Activated gamma-delta T cell treated with Interleukin-2 at 50 U/mL for 16 hours (primary cell): ENCODE data around the gene PDP2.

Experiments used
- DNase-seq: peaks from one replicate; pipeline ENCODE4 v3.0.0-alpha.2; 2020

Gene PDP2

DNA sequence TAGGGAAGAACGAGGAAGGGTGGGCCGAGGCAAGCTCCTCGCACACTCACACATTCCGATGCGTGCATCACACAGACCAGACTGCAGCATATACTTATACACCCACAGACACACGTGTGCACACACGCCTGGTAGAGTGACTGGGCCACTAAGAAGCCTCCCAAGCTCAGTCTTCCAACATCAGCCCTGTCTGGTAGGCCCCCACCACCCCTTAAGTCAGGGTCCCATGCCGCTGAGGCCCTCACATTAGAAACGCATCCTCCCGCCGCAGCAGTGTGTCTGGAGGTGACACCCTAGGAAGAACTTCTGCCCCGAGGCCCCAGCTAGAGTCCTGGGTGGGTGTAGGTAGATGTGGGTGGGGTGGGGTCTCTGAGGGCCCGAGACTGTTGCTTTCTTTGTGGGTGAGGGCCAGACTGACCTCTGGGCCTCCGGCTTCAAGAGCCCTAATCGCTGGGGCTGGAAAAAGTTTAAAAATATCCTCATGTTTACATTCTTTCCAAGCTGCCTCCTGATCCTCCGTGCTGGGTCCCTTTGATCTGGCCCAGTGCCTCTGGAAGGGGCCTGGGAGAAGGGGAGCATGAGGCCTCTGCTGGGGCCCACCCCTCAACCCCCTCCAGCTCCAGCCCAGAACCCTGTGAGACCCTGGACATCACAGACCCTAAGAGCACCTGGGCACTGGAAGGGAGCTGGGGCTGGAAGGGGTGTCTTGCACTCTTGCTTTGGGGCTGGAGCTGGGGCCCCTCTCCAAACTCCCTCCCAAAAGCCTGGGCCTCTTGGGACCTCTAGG, 24.7 kb downstream of the PDP2 start:
- no peak for DNase-seq

DNA sequence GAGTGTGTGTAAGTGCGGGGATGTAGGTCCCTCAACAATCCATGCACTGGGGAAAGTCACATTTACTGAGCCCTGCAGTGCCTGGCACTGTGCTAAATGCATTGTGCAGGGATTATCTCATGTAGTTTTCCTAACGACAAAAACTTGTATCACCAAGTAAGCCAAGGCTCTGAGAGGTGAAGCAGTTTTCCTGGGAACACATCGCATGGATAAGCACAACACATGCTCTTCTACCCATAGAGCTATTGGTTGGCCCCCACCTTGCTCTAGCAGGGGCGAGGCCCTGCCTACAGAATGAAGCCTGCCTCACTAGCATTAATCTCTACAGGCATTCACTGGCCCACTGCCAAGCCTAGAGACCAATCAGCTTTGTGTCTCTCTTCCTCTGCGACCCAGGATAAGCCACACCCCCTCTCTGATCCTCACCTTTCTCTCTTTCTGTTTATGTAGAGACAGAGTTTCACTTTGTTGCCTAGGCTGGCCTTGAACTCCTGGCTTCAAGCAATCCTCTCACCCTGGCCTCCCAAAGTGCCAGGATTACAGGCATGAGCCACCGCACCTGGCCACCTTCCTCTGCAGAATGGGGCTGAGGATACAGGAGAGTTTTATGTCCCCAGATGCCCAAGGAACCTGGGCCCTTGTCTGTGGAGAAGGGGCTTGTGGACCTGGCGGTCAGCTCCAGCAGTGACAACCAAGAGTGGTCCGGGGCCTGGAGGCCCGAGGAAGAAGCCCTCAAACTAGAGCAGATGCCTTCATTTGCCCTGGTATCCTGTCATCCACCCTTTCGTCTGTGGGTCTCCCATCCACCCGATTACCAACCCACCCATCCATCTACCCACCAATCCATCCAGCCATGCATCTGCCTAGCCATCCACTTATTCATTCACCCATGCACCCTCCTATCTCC, 25.6 kb downstream of the PDP2 start:
- DNase-seq = no peak

DNA sequence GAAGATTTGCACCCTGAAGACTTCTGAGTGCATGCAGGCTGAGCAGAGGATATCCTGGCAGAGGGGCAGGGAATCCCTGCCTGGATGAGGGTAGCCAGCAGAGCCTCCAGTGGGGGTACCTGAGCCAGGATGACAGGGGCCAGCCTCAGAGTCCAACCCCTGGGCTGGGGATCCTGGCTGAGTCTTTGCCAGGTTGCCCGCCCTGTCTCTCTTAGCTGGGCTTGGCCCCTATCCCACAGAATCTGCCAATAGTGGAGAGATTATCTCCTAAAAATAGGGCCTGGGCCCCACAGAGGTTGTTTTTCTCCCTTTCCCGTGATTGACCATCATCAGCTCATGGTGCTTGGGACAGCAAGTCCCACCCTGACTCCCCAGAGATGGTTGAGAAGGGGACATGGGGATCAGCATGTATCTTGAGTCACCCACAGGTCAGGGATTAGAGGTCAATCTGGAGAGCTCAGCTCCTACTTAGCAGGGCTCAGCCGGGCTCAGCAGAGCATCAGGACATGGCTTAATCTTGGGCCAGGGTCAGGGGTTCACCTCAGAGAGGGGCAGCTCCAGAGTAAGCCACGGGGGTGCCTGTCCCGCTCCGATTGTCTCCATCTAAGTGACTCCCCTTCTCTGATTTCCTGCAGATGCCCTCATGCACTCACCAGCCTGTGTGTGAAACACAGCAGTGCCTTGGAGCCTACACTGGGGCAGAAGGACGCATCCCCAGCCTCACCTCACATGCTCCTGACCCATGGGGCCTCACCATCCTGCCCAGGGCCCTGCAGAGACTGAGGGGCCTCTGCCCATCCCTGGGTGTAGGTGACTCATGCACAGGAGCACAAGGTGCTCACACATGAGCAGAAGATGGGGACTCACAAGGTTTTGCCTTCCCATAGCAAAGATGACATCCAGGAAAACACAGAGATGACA, 26.9 kb downstream of the PDP2 start:
- DNase-seq = no peak

DNA sequence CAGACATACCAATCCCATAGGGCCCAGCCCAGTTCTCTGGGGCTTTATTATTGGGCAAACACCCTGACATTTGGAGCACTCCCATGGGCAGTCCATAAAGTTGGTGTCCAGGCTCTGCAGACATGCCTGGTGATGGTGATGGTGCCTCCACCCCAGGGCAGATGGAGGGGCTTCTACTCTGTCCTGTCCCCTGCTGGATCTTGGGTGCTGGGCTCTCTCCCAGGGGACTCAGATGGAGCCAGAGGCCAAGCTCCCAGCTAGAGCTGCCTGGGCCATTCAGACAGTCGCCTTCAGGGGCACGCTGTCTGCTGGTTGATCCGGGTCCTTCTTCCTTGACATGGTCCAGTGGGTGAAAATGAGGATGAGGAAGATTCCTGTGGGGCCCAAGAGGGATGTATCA, 27.8 kb downstream of the PDP2 start:
- no peak for DNase-seq

DNA sequence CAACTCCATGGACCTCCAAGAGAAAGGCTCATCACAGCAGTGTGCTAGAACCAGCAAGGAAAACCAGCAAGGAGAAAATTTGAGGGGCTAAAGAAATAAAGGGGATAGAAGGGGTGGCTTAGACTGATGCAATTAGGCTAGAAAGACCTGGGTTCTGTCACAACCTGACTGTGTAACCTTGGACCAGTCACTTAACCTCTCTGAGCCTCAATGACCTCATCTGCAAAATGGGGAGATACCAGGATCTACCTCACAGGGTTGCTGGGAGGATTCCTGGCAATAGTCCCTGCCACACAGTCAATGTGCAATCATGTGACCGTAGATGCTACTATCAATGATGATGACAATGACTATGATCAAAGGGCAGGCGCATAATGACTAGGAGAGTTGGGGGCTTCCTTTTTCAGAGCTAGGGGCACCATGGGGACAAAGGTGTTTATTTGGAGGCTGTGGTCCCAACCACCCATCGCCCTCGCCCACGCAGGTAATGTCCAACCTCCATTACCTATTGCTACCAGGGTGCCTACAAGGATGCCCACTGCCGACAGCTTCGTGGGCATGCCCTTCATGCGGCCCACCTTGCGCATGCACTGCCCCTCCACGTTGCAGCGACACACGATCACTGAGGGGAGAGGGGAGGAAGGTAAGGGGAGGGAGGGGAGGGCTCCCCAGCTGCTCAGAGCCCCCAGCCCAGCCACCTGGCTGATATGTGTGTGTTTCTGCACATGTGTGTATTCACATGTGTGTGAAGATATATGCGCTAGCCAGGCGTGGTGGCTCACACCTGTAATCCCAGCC, 28.6 kb downstream of the PDP2 start:
- no peak for DNase-seq

DNA sequence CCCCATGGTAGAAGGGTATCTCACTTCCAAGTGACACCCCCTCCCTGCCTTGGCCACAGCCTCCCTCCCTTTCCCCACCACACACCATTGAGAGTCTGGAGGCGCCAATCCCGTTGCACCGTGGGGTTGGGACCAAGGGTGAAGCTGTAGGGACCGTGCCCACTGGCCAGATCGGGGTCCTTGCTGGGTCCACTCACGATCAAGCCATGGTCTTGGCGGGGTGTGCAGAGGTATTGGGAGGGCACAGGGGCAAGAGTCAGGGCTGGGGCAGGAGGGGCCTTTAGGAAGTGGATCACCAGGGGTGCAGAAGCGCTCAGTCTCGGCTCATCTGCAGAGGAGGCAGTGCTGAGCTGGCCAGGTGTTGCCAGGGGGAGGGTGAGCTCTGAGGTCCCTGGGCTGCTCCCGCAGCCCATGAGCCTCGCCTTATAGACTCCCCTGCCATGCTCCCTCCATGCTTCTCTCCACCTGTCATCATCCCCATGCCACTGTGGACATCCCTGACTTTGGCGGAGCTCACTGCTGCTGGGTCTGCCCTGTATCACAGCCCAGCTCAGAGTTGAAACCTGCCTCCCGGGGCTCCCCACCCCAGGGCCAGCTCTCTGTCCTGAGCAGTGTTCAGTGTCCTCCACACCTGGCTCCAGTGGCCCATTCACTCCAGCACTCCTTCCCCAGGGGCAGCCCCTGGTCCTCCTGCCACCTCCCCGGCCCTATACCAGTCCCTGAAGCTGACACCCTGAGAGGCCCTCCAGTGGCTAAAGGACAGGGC, 30.0 kb downstream of the PDP2 start:
- no peak for DNase-seq

DNA sequence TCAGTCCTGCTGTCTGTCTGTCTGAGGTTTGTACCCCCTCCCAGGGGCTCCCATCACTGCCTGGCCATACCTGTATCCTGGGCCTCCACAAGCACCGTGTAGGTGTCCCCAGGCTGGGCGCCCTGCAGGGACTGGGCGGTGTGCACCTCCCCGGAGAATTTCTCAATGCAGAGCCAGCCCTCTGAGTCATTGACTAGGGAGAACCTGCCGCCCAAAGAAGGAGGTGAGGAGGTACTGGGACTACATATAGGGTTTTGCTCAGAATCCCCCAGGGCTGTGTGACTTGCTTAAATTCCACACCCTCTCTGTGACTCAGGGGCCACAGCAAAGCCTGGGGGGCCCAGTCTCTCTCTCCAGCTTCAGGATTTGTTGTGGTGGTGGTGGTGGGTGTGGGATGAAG, 30.8 kb downstream of the PDP2 start:
- no peak for DNase-seq

DNA sequence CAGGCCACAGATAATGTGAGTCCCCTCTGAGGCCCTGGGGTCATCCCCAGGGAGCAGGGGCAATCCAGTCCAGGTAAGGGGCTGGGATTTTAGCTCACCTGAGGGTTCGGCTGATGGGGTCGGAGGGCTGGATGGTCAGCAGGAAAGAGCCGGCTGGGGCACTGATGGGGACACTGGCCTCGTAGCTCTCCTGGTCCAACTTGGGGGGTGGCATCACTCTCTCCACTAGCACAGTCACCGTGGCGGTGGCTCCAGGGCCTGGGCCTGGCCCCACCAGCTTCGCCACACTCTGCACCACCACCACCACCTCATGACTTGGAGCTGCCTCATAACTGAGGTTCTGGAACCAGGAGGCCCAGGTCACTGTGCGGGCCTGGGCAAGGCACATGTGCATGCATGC, 31.5 kb downstream of the PDP2 start:
- no peak for DNase-seq

DNA sequence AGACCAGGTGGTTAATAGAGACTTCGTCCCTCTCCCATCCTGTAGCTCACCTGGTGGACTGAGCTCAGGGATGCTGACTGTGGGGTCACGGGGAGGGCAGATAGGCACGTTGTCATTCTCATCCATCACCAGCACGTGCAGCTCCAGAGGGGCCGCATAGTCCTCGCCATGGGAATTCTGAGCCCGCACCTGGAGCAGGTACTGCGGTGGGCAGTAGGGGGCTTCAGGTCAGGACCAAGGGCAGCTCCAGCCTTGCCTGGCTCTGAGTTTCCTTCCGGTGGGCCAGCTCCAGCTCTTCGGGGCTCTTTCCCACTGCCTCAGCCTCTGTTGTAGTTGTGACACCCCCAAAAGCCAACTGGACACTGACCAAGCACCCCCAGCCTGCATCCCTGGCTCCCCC, 32.8 kb downstream of the PDP2 start:
- DNase-seq = no peak

DNA sequence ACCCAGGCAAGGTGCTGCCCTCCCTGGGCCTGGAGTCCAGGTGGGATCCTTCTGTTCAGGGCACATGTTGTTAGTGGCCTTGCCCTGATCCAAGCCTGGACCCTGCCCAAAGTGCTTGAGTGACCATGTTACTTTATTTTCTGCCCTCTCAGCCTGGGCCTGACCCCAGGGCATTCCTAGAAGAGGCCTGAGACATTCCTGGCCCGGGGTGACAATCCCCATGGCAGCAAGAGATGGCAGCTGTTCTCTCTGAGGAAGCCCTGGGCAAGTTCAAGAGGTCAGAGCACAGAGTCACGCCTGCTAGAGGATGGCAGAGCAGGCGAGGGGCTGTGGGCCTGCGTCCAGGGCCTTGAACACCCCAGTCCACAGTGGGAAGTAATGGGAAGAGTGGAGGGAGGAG, 33.4 kb downstream of the PDP2 start:
- no peak for DNase-seq

DNA sequence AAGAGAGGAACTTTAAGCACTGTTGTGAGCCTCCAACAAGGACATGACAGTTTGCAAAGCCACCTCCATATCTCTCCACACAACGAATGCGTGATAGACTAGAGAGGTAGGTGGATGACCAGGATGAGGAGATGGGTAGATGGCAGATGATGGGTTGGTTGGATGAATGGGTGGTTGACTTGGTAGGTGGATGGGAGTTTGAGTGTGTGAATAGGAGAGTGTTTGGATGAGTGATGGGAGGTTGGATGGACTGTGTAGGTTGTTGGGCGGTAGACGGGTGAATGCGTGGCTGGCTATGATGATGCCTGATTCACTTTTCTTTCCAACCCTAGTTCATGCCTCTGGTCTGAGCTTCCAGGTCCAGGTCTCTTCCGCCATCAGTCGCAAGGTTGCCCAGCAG, 34.2 kb downstream of the PDP2 start:
- no peak for DNase-seq

DNA sequence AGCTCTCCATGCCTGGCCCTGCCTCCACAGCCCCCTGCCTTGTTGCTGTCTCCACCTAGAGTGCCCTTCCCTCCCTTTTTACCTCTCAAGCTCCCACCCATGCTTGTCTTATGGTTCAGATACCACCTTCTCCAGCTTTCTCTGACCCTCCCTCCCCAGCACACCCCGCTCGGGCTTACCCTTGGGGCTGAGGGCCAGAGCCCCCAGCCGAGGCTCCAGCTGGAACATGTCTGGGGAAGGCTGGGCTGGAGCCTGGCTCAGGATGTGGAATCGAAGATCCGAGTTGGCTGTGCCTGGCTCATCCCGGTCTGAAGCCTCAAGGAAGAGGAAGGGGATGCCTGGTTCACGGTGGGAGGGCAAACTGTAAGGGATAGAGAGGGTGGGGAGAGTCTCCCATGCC, 34.7 kb downstream of the PDP2 start:
- DNase-seq = no peak

DNA sequence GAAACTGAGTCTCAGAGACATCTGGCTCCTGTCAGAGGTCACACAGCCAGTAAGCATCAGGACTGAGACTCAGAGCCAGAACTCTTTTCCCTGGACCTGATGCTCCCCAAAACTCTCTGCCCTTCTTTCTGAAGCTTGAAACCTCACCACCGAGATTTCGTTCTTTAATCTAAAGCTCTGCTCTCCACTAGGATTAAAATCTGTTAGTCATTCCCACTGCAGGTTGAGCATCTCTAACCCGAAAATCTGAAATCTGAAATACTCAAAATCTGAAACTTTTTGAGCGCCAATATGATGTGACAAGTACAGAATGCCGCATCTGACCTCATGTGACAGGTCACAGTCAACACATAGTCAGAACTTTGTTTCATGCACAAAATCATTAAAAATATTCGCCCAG, 36.2 kb downstream of the PDP2 start:
- DNase-seq = no peak

DNA sequence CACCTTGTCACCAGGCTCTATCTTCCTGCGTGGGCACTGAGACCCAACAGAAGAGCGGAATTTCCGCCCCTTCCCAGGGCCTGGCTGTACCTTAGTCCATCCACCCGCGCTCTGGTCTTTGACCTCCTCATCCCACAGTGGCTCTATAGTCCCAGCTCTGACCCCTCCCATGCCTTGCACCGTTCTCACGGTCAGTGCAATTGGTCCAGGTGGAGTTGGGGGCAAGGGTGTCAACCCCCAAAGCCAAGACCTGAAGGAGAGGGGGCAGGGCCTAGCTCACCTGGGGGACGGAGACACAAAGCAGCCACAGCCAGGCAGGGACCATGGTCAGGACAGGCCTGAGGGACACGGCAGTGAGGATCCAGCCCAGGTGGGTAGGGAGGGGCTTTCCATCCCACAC, 37.4 kb downstream of the PDP2 start:
- no peak for DNase-seq

DNA sequence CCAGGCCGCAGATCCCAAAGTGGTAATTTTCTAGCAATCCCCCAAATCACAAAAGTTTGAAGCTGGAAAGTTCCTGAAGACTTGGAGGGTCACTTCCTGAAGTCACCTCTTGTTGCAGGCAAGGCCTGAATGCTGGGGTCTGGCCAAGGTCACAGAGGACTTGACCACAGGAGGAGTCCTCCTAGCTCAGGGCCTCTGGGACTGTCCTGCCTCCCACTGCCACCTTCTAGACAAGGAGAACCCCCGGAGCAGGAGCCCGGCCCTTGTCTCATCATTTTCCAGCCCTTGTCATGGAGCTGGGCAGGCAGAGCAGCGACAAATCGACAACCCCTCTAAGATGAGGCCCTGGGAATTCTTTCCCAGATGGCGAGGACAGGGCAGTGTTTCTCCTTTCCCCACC, 38.0 kb downstream of the PDP2 start:
- DNase-seq = no peak

DNA sequence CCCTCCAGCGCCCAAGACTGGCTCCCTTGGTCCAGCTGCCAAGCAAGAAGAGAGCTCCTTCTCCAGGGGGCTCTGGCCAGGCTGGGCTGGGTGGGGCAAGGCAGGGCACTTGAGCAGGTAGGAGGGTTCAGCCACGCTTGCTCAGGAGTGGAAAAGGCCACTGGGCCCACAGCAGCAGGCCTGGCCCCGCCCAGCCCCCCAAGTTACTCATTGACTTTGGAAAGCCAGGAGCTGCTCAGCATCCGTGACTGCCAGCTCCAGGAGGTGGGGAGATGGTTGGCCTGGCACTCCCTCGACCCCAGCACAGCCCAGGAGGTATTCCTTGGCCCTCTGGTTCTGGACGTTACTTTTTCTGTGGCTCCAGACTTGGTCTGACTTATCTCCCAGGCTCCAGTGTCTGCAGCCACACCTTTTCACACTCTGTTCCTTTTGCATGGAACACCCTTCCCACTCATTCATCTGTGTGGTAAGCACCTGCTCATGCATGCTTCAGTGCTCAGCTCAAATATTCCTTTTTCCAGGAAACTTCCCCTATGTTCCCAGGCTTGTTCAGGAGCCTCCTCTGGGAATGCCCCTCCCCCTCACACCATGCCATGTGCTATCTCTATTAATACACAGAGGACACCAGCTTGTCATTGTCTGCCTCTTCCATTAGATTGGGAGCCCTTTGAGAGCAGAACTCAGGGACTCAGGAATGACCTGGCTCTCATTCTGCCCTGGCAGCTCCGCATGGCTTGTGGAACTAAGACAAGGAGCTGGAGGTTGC, 38.7 kb downstream of the PDP2 start, which contains the start of gene CDH16:
TSS of gene CDH16 (minus strand) at position 83 of the 766 bp plus-strand sequence. CDS start 820 bp downstream, outside the sequence.
- no peak for DNase-seq

DNA sequence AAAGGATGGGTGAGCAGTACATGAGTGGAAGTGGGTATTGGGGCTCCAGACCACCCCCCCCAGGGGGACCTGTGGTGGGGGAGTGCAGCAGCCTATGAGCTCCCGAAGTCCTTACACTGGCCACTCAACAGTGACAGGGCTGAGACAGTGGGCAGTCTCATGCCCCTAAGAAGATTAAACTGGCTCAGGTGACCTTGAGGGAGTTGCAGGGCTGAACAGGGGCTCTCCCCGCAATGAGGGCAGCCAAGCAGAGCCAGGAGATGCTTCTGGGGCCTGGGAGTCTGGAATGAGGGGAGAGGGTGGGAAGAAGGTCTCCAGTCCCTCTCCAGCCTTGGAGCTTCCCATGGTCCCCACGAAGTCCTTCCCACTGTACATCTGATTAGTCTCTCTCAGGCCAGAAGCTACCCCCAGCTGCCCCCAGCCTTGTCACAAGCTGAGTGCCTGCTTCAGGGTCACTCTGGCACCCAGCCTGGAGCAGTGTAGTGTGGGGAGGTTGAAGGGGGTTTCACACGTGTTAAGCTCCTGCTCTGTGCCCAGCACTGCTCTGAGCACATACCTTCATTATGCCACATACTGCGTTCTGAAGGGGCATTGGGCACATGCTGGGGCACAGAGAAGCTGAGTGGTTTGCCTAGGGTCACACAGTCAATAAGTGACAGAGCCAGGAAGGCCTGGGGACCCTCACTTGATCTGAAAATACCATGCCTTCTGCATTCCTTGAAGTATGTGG, 39.4 kb downstream of the PDP2 start:
- no peak for DNase-seq

DNA sequence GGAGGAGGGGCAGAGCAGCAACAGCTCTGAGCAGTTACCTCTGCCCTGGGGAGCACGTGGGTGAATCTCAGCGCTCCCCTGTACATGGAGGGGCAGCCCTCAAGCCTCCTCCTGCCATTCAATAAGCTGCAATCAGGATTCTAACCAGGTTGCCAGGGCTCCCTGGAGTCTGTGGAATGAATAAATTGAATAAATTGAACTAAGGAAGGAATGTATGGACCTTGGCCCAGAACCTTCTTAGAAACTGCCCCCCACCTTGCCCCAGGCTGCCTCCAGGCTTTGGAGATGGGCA, 39.9 kb downstream of the PDP2 start:
- DNase-seq = no peak

DNA sequence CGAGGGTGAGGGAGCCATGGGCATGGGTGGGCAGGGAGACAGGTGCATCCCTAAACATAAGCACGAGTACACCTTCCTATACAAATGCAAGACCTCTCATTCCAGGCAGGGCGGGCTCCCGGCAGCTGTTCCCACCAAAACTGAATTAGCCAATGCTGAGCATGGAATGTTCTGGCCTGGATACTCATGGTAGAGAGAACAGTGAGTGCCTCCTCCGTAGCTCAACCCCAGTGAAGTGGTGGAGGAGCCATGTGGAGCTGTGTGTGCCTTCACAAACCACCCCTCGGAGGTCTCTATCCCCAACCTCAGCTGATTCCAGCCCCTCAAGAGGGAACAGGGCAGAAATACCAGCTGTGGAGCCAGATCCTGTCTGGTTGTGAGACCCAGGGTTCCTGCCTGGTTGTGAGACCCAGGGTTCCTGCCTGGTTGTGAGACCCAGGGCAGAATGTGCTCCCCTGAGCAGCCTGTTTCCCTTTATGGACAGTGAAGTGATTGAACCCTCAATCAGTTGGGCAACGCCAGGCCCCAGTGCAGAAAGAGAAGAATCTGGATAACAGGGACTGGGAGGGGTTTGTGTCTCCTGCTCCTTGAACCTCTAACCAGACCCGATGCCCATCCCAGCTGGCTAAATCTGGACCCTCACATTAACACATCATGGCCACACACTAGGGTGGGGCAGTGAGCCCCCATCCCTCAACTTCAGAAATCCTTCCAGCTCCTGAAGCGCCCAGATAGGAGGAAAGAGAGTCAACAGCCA, 40.8 kb downstream of the PDP2 start:
- DNase-seq = no peak
